PFSK-1 (cell line): ENCODE measurements around the gene BANF2.

Source experiments
- FOXP2 ChIP-seq: optimal IDR thresholded peaks from 2 replicates; pipeline ENCODE3; 2011; ENCODE audit warnings: borderline replicate concordance, control low read depth, inconsistent platforms; ENCODE audit not compliant: insufficient read depth; ENCODE audit errors: extremely low read length, extremely low read depth
- POLR2AphosphoS5 ChIP-seq: IDR thresholded peaks from 2 replicates; pipeline ENCODE4 v1.6.1; 2012; ENCODE audit warnings: low read depth, mild to moderate bottlenecking, control low read depth, low read length, moderate library complexity
- SIN3A ChIP-seq: IDR thresholded peaks from 2 replicates; pipeline ENCODE4 v1.6.1; 2012; ENCODE audit warnings: mild to moderate bottlenecking, low read length, moderate library complexity, borderline replicate concordance; ENCODE audit not compliant: insufficient read depth
- TAF1 ChIP-seq: IDR thresholded peaks from 2 replicates; pipeline ENCODE4 v1.6.1; 2012; ENCODE audit warnings: low read length, control low read depth, borderline replicate concordance; ENCODE audit not compliant: insufficient read depth
- TF ChIP-seq, protein P1 (sequence below), 2 experiments: IDR thresholded peaks; 2 replicates each; pipeline versions ENCODE4 v1.6.1 to v1.8.0; 2011 to 2012; ENCODE audit warnings: low read depth in 2 of 2, low read length in 2 of 2, control low read depth in 1 of 2, inconsistent platforms in 1 of 2, mild to moderate bottlenecking in 1 of 2, moderate library complexity in 1 of 2; ENCODE audit not compliant: insufficient read depth in 1 of 2

The BANF2 gene

GRCh38 chr20:17749626-17749977 is 49.8 kb downstream of the BANF2 start:
- no peak for TF ChIP-seq FOXP2
- TF ChIP-seq SIN3A: no peak
- no peak for TF ChIP-seq TAF1
- TF ChIP-seq POLR2AphosphoS5: no peak
- TF ChIP-seq, protein P1, sequence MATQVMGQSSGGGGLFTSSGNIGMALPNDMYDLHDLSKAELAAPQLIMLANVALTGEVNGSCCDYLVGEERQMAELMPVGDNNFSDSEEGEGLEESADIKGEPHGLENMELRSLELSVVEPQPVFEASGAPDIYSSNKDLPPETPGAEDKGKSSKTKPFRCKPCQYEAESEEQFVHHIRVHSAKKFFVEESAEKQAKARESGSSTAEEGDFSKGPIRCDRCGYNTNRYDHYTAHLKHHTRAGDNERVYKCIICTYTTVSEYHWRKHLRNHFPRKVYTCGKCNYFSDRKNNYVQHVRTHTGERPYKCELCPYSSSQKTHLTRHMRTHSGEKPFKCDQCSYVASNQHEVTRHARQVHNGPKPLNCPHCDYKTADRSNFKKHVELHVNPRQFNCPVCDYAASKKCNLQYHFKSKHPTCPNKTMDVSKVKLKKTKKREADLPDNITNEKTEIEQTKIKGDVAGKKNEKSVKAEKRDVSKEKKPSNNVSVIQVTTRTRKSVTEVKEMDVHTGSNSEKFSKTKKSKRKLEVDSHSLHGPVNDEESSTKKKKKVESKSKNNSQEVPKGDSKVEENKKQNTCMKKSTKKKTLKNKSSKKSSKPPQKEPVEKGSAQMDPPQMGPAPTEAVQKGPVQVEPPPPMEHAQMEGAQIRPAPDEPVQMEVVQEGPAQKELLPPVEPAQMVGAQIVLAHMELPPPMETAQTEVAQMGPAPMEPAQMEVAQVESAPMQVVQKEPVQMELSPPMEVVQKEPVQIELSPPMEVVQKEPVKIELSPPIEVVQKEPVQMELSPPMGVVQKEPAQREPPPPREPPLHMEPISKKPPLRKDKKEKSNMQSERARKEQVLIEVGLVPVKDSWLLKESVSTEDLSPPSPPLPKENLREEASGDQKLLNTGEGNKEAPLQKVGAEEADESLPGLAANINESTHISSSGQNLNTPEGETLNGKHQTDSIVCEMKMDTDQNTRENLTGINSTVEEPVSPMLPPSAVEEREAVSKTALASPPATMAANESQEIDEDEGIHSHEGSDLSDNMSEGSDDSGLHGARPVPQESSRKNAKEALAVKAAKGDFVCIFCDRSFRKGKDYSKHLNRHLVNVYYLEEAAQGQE (IDR thresholded peaks at IDR 0.05; ENCODE audit: insufficient read depth in 1 of 2, low read depth in 2 of 2, low read length in 2 of 2): no peak

DNA sequence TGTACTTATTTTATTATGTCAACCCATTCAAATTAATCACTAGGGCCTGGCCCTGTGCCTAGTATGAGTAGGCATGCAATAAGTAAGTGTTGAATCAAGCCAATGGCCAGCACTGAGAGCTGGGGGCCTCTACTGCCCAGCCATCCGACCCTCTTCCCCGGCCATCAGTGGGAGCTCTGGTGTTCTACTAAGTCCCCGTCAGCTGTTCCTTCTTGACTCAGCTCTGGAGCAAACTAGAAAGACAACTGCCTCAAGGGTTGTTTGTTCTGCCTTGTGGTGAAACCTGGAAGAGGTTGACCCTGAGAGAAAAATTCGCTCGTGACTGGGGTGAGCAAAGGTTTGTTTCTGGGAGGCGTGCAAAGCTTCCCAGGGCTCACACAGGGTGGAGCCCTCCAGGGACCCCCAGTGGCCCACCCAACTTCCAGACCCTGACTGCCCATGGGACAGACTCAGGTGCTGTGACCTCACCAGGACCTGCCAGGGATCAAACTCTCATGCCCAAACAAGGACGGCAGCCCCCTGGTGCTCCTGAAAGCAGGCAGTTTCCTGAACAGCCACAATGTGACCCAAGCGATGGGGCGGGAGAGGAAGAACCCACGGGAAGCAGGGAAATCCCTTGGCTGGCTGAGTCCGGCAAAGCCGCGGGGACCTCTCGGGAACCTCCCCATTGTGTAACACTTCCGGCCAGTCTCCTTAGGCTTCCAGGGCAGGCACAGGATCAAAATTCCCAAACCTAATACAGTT is 50.4 kb downstream of the BANF2 start:
- TF ChIP-seq FOXP2: no peak
- no peak for TF ChIP-seq TAF1
- no peak for TF ChIP-seq POLR2AphosphoS5
- TF ChIP-seq, protein P1 (IDR thresholded peaks at IDR 0.05; ENCODE audit: insufficient read depth in 1 of 2, low read depth in 2 of 2, low read length in 2 of 2): no peak
- TF ChIP-seq SIN3A: no peak

GRCh38 chr20:17750722-17751045 is 50.9 kb downstream of the BANF2 start:
- TF ChIP-seq, protein P1 (IDR thresholded peaks at IDR 0.05; ENCODE audit: insufficient read depth in 1 of 2, low read depth in 2 of 2, low read length in 2 of 2): no peak
- TF ChIP-seq POLR2AphosphoS5: no peak
- no peak for TF ChIP-seq FOXP2
- TF ChIP-seq SIN3A: no peak
- no peak for TF ChIP-seq TAF1

GRCh38 chr20:17751640-17752039 is 51.9 kb downstream of the BANF2 start:
- TF ChIP-seq, protein P1 (IDR thresholded peaks at IDR 0.05; ENCODE audit: insufficient read depth in 1 of 2, low read depth in 2 of 2, low read length in 2 of 2): no peak
- TF ChIP-seq FOXP2 (no peak), POLR2AphosphoS5 (no peak), TAF1 (no peak), SIN3A (no peak)

GRCh38 chr20:17752459-17752858 is 52.7 kb downstream of the BANF2 start:
- no peak for TF ChIP-seq FOXP2
- TF ChIP-seq, protein P1 (IDR thresholded peaks at IDR 0.05; ENCODE audit: insufficient read depth in 1 of 2, low read depth in 2 of 2, low read length in 2 of 2): no peak
- no peak for TF ChIP-seq SIN3A
- no peak for TF ChIP-seq TAF1
